HG03196 (cell line): ENCODE measurements around the gene HAGH.
"Not testable (repeated sequence)": the region's sequence is repeated elsewhere in the genome, so short reads cannot be mapped to it uniquely, and the experiment has no call there.

ENCODE experiments used
- ATAC-seq: cut with Tn5 transposase; IDR thresholded peaks from one replicate; pipeline ENCODE4 v1.9.1; 2021; ENCODE audit not compliant: unreplicated experiment

HAGH gene

DNA sequence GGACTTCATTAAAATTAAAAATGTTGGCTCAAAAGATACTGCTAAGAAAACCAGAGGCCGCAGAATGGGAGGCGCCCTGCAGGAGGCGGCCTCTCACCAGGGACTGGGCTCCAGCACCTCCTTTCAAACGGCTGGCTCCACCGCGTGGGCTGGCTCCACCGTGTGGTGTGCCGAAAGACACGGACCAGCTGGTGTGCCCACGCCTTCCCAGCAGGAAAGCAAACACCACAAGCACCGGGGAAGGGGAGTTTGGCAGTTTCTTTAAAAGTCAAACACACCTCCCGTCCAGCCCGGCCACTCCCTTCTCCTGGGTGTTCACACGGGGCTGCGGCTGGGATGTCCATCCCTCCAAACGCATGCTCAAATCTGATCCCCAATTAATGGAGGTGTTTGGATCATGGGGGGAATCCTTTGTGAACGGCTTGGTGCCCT lies 13.9 kb downstream of the HAGH start:
- ATAC-seq = no peak

DNA sequence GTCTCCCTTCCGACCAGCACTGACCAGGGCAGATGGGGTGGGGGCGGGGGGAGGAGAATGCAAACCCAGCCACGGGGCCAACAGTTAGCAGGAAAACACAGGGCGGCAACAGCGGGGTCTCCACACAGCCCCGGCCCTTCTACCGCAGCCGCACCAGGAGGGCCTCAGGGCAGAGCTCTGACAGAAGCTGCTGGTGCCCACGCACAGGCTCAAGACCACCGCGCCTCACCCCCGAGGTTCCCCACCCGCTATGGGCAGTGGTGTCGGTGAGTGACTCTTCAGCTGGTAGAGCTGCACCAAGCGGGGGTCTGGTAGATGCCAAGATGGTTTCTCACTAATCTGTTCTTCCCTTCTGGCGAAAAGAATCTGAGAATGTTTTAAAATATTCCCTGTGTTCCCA lies 16.1 kb downstream of the HAGH start:
- ATAC-seq = no peak

DNA sequence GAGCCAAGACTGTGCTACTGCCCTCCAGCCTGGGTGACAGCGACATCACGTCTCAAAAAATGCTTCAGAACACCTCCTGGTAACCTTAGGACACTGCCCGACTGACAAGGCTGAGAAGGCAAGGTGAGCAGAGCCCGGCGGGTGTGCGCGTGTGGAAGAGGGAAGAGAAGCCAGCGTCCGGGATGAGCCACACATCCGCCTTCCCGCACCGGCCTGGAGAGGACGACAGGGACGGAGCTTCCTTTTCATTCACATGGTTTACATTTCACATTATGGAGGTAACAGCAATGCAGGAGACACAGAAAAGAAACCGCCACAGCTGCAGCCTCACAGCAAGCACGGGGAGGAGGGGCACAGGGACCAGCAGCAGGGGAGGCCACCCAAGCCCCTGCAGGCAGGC lies 16.5 kb downstream of the HAGH start:
- no peak for ATAC-seq

- ATAC-seq = no peak
These were observed 17.3 kb downstream of the HAGH start for GRCh38 chr16:1809281-1809801.

- no peak for ATAC-seq
These were observed 17.9 kb downstream of the HAGH start for GRCh38 chr16:1808691-1809090.

GRCh38 chr16:1807626-1808025 lies 19.0 kb downstream of the HAGH start:
- ATAC-seq = no peak

- no peak for ATAC-seq
These were observed 25.9 kb downstream of the HAGH start for GRCh38 chr16:1800701-1801100.

- not testable (repeated sequence) for ATAC-seq
These were observed 27.4 kb downstream of the HAGH start for GRCh38 chr16:1799263-1799662.

GRCh38 chr16:1794908-1795666 lies 31.5 kb downstream of the HAGH start:
- ATAC-seq = no peak

GRCh38 chr16:1794221-1794871 lies 32.3 kb downstream of the HAGH start:
- no peak for ATAC-seq

DNA sequence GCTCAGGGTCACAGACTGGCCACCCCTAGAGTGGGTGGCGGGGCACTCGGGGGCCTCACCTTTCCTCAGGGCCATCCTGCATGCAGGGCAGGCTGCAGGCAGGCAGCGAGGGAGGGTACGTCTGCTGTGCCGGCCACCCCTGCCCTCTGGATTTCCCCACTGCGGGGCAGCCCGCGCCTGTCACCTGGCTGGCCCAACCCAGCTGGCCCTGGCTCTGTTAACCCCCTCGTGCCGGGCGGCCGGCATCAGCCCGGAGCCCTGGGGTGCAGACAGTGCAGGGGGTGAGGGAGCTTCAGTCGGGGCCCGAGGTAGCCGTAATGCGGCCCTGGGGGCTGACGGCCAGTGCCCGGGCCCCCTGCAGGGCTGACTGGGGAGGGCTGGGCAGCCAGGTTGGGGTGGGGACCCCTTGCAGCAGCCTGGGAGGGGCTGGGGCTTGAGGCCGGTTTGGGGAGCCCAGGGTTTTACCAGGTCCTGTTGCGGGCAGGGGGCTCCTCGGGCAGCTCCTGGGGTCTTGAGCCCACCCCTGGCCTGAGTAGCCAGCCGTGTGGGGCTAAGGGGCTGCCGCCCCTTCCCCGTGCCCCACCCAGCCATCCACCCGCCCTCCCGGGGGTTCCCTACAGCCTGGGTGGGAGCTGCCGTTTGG lies 32.9 kb downstream of the HAGH start, which contains the start of gene IGFALS:
TSS of gene IGFALS (minus strand) at position 128 of the 643 bp plus-strand sequence. CDS start at position 75, 53 bp downstream.
- ATAC-seq = no peak

- no peak for ATAC-seq
These were observed 33.6 kb downstream of the HAGH start for GRCh38 chr16:1792836-1793577.

DNA sequence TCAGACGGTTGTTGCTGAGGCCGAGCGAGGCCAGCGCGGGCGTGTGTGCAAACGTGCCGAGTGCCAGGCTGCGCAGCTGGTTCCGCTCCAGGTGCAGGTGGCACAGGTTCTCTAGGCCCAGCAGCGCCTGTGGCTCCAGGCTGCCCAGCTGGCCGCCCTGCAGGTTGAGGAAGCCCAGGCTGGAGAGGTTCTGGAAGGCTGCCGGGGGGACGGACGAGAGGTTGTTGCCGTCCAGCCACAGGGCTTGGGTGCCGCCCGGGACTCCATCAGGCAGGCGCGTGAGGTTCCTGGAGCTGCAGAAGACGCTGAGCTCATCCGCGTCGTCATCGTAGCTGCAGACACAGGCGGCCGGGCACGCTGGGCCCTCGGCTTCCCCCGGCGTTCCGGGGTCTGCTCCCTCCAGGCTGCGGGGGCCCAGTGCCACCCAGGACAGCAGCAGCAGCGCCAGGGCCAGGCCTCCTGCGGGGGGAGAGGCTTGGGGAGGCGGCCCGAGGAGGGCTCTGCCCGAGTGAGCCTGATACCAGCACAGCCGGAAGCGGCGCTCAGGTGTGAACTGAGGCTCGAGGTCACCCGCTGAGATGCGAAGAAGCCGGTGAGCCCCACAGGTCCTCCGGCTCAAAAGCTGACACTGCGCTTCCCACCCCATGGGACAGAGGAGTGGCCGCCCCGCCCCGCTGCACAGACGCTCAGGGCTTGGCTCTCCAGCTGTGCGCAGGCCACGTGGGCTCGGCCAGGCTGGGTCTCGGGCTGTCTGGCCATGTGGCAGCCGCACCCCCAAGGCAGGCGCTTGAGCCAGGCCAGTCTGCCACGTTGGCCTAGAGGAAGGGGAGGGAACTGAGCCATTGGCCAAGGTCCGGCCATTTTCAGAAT lies 34.4 kb downstream of the HAGH start:
- ATAC-seq = no peak

- no peak for ATAC-seq
These were observed 35.2 kb downstream of the HAGH start for GRCh38 chr16:1791256-1791942.

- ATAC-seq = no peak
These were observed 35.9 kb downstream of the HAGH start for GRCh38 chr16:1790611-1791255.

DNA sequence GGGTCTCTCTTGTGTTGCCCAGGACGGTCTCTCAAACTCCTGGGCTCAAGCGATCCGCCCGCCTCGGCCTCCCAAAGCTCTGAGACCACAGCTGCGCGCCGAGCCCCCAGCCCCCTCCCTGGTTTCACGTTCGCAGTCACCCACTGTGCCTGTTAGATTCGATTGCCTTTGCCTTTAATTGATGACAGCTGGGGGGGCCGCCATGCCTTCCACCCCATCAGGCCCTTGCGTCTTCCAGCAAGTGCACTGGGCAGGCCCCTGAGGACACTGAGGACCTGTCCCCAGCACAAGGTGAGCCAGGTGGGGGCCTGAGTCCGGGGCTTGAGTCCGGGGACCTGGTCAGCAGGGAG lies 36.4 kb downstream of the HAGH start:
- ATAC-seq = no peak

- ATAC-seq = no peak
These were observed 37.0 kb downstream of the HAGH start for GRCh38 chr16:1789643-1790045.

GRCh38 chr16:1788708-1789100 lies 37.9 kb downstream of the HAGH start:
- no peak for ATAC-seq

DNA sequence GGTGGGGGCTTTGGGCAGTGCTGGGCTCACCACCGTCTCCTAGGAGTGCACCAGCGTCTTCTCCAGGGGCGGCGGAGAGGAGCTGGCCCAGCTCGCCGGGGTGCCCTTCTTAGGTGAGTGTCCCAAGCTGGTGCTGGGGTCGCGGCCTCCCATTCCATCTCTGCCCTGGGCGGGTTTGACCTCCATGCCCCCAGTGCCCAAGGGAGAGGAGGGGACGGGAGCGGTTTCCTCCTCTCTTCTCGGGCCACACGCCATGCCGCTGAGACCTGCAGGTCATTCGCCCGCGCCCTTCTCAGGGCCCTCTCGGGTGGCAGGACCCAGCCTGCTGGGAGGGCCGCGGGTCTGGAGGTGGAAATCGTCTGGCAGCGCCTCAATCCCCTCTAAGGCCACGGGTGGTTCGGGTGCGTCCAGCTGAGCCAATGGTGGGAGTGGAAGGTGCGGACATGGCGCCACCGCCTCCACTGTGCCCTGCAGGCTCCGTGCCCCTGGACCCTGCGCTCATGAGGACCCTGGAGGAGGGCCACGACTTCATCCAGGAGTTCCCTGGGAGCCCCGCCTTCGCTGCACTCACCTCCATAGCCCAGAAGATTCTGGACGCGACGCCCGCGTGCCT lies 38.4 kb downstream of the HAGH start:
- ATAC-seq = no peak
